H1 (cell line): ENCODE data around the gene APLP2. TPM values are rescaled to one million over a fixed set of nuclear protein-coding genes. Genes with fewer than 3 reads are reported as not detected.

Source experiments
- CTCF ChIA-PET: fragments of 300-600 bp; sonication (Branson Sonifier 250); formaldehyde crosslinking; loops from one replicate; lab custom pipeline; 2021; ENCODE audit not compliant: partially characterized antibody; lab: Charles Lee
- POLR2A ChIA-PET: fragments of 300-600 bp; sonication (Branson Sonifier 250); formaldehyde crosslinking; loops from one replicate; lab custom pipeline; 2021; ENCODE audit warnings: inconsistent platforms; ENCODE audit not compliant: partially characterized antibody; lab: Charles Lee
- DNase-seq, 2 experiments: peaks; one replicate each; pipeline versions ENCODE4 v3.0.0 to v3.0.0-alpha.2; 2010 to 2022; ENCODE audit warnings: low spot score in 2 of 2, low read depth in 1 of 2, mixed read lengths in 1 of 2
- FAIRE-seq: peaks from 2 replicates; lab custom pipeline; 2011; peaks lifted over from hg19 to GRCh38; lab: Jason Lieb, UNC
- H2AFZ ChIP-seq: 2 replicates; pipeline ENCODE4 v1.8.1; 2012; ENCODE audit warnings: low read length, inconsistent platforms
- H2AK5ac ChIP-seq: 2 replicates; pipeline ENCODE4 v1.6.1; 2013; ENCODE audit warnings: low read depth, low read length
- H2BK120ac ChIP-seq: replicated peaks from 2 replicates; pipeline ENCODE3; 2013; ENCODE audit warnings: low read depth, low read length, inconsistent platforms
- H2BK12ac ChIP-seq: 2 replicates; pipeline ENCODE4 v1.6.1; 2013; ENCODE audit warnings: low read depth, low read length
- H2BK15ac ChIP-seq: 2 replicates; pipeline ENCODE4 v1.6.1; 2013; ENCODE audit warnings: low read length
- H2BK20ac ChIP-seq: 2 replicates; pipeline ENCODE4 v1.6.1; 2013; ENCODE audit warnings: low read length
- H2BK5ac ChIP-seq: 2 replicates; pipeline ENCODE4 v1.6.1; 2013; ENCODE audit warnings: low read depth, low read length
- H3K14ac ChIP-seq: 2 replicates; pipeline ENCODE4 v1.6.1; 2013; ENCODE audit warnings: inconsistent platforms; ENCODE audit not compliant: insufficient read length
- H3K18ac ChIP-seq: 2 replicates; pipeline ENCODE4 v1.6.1; 2013; ENCODE audit warnings: low read length; ENCODE audit errors: extremely low read depth
- H3K23ac ChIP-seq: 2 replicates; pipeline ENCODE4 v1.6.1; 2013; ENCODE audit warnings: inconsistent platforms; ENCODE audit not compliant: insufficient read length
- H3K23me2 ChIP-seq: 2 replicates; pipeline ENCODE4 v1.6.1; 2013; ENCODE audit warnings: low read depth, low read length
- H3K27ac ChIP-seq: 2 replicates; pipeline ENCODE4 v1.6.1; 2011; ENCODE audit warnings: low read depth, low read length, inconsistent platforms
- H3K27me3 ChIP-seq, 4 experiments: replicated peaks in 1 of 4; 1 replicate in 1 of 4; 2 replicates in 3 of 4; pipeline versions ENCODE4 v1.6.1 to v1.8.1; 2011 to 2013; ENCODE audit warnings: low read length in 3 of 4, mild to moderate bottlenecking in 3 of 4, inconsistent platforms in 2 of 4, mixed read lengths in 2 of 4, moderate library complexity in 1 of 4; ENCODE audit not compliant: control insufficient read depth in 3 of 4, insufficient read depth in 3 of 4; ENCODE audit errors: extremely low read depth in 1 of 4
- H3K36me3 ChIP-seq, 4 experiments: 2 replicates each; pipeline versions ENCODE4 v1.6.1 to v1.8.1; 2011 to 2013; ENCODE audit warnings: mild to moderate bottlenecking in 4 of 4, low read length in 3 of 4, moderate library complexity in 2 of 4, control low read depth in 1 of 4, inconsistent platforms in 1 of 4; ENCODE audit not compliant: insufficient read depth in 4 of 4, control insufficient read depth in 2 of 4
- H3K4ac ChIP-seq: replicated peaks from 2 replicates; pipeline ENCODE3; 2013; ENCODE audit warnings: low read length, low read depth, mixed read lengths, inconsistent platforms; ENCODE audit not compliant: insufficient read length
- H3K4me1 ChIP-seq, 4 experiments: replicated peaks in 1 of 4; 1 replicate in 1 of 4; 2 replicates in 3 of 4; pipeline versions ENCODE4 v1.6.1 to v1.8.1; 2011 to 2013; ENCODE audit warnings: low read length in 3 of 4, inconsistent platforms in 2 of 4, mixed read lengths in 1 of 4; ENCODE audit not compliant: insufficient read depth in 4 of 4, control insufficient read depth in 3 of 4
- H3K4me2 ChIP-seq, 2 experiments: 2 replicates each; pipeline versions ENCODE4 v1.6.1 to v1.8.1; 2011 to 2013; ENCODE audit warnings: low read depth in 2 of 2, low read length in 2 of 2, control low read depth in 1 of 2, inconsistent platforms in 1 of 2, mild to moderate bottlenecking in 1 of 2; ENCODE audit not compliant: insufficient read depth in 1 of 2
- H3K4me3 ChIP-seq, 4 experiments: fragments of 200-600, 300-600 bp in 1 of 4; sonication (generic), shearing (Covaris generic), sonication (Bioruptor Twin) in 1 of 4; 2 replicates each; pipeline versions ENCODE4 v1.5.1 to v1.8.1; 2011 to 2016; ENCODE audit warnings: low read length in 4 of 4, low read depth in 3 of 4, control low read depth in 2 of 4, inconsistent platforms in 2 of 4, mild to moderate bottlenecking in 2 of 4, mixed read lengths in 1 of 4, moderate library complexity in 1 of 4; ENCODE audit not compliant: insufficient read depth in 2 of 4; ENCODE audit errors: extremely low read depth in 1 of 4
- H3K56ac ChIP-seq: replicated peaks from 2 replicates; pipeline ENCODE3; 2013; ENCODE audit warnings: low read depth, mild to moderate bottlenecking, mixed read lengths, low read length, inconsistent platforms; ENCODE audit not compliant: insufficient read length
- H3K79me1 ChIP-seq: 2 replicates; pipeline ENCODE4 v1.6.1; 2013; ENCODE audit warnings: low read depth, low read length, control low read depth
- H3K79me2 ChIP-seq, 2 experiments: 2 replicates each; pipeline versions ENCODE4 v1.6.1 to v1.8.1; 2012 to 2013; ENCODE audit warnings: low read length in 2 of 2, mild to moderate bottlenecking in 2 of 2, inconsistent platforms in 1 of 2; ENCODE audit not compliant: insufficient read depth in 2 of 2, control insufficient read depth in 1 of 2
- H3K9ac ChIP-seq, 4 experiments: replicated peaks in 1 of 4; 1 replicate in 1 of 4; 2 replicates in 3 of 4; pipeline versions ENCODE4 v1.6.1 to v1.8.1; 2011 to 2013; ENCODE audit warnings: low read depth in 3 of 4, low read length in 3 of 4, control low read depth in 2 of 4, mild to moderate bottlenecking in 2 of 4, moderate library complexity in 2 of 4, inconsistent platforms in 1 of 4; ENCODE audit errors: extremely low read depth in 1 of 4
- H3K9me3 ChIP-seq, 2 experiments: 2 replicates each; pipeline versions ENCODE4 v1.6.1 to v1.8.1; 2012 to 2013; ENCODE audit warnings: mild to moderate bottlenecking in 2 of 2, moderate library complexity in 2 of 2, control low read depth in 1 of 2, inconsistent platforms in 1 of 2, low read depth in 1 of 2, low read length in 1 of 2, mixed read lengths in 1 of 2; ENCODE audit not compliant: insufficient read depth in 2 of 2
- H4K20me1 ChIP-seq, 2 experiments: replicated peaks in 1 of 2; 2 replicates each; pipeline versions ENCODE3 to v1.8.1; 2011 to 2013; ENCODE audit warnings: inconsistent platforms in 2 of 2, low read length in 2 of 2, mild to moderate bottlenecking in 1 of 2; ENCODE audit not compliant: insufficient read depth in 2 of 2, control insufficient read depth in 1 of 2
- H4K5ac ChIP-seq: 2 replicates; pipeline ENCODE4 v1.6.1; 2013; ENCODE audit warnings: low read length, low read depth, mixed read lengths, inconsistent platforms; ENCODE audit not compliant: insufficient read length
- H4K8ac ChIP-seq: 2 replicates; pipeline ENCODE4 v1.8.0; 2013; ENCODE audit warnings: mild to moderate bottlenecking, moderate library complexity, low read length, inconsistent platforms; ENCODE audit not compliant: insufficient read depth; ENCODE audit errors: extremely low read depth
- H4K91ac ChIP-seq: replicated peaks from 2 replicates; pipeline ENCODE3; 2013; ENCODE audit warnings: low read length, mixed read lengths, inconsistent platforms; ENCODE audit not compliant: insufficient read length
- ATF2 ChIP-seq: IDR thresholded peaks from 2 replicates; pipeline ENCODE4 v1.6.1; 2012; ENCODE audit warnings: low read length, inconsistent platforms
- CEBPB ChIP-seq: IDR thresholded peaks from 2 replicates; pipeline ENCODE4 v1.6.1; 2012; ENCODE audit warnings: low read depth, low read length
- KDM4A ChIP-seq: IDR thresholded peaks from one replicate; pipeline ENCODE4 v1.7.1; 2012; ENCODE audit warnings: low read depth, mild to moderate bottlenecking, moderate library complexity, low read length, inconsistent platforms; ENCODE audit not compliant: severe bottlenecking
- RNF2 ChIP-seq: fragments of 200-900, 300-1000 bp; sonication (generic); IDR thresholded peaks from 2 replicates; pipeline ENCODE4 v1.7.1; 2016; ENCODE audit warnings: borderline replicate concordance, low read depth, mild to moderate bottlenecking, antibody characterized with exemption, low read length; ENCODE audit not compliant: poor library complexity, severe bottlenecking; ENCODE audit errors: missing control alignments
- SIX5 ChIP-seq: IDR thresholded peaks from 2 replicates; pipeline ENCODE4 v1.6.1; 2011; ENCODE audit warnings: mild to moderate bottlenecking, low read depth, low read length
- ZNF274 ChIP-seq: IDR thresholded peaks from 2 replicates; pipeline ENCODE4 v1.7.0; 2012; ENCODE audit warnings: low read length, borderline replicate concordance; ENCODE audit errors: extremely low read depth
- WGBS, 2 experiments: shearing (Covaris generic) in 1 of 2; methylation state at CpG; one replicate each; pipeline versions ENCODE4 v1.1.6 to v1.1.7; 2013 to 2015; ENCODE audit warnings: low lambda C conversion rate in 2 of 2, mixed read lengths in 2 of 2, inconsistent platforms in 1 of 2, low coverage in 1 of 2, missing lambda C conversion rate in 1 of 2; ENCODE audit not compliant: insufficient replicate concordance in 2 of 2, insufficient coverage in 1 of 2, insufficient read length in 1 of 2; ENCODE audit errors: extremely low coverage in 1 of 2, missing lambda C conversion rate in 1 of 2; 5-methylcytosine and 5-hydroxymethylcytosine counted together
- polyA plus RNA-seq, 7 experiments: library from polyadenylated mRNA; depleted of rRNA in 3 of 7; stranded (reverse) in 5 of 7; unstranded in 2 of 7; fragments of >200 nt in 5 of 7; fragments of 200-250 nt in 2 of 7; gene quantifications; 1 replicate in 5 of 7; 2 replicates in 1 of 7; 4 replicates in 1 of 7; pipeline versions ENCODE4 v1.2.1 to v1.2.3, GENCODE V29; 2011 to 2013; ENCODE audit warnings: missing spikeins in 2 of 7, mixed read lengths in 2 of 7
- total RNA-seq: library from RNA; stranded (reverse); fragmentation: NEBNext Ultra II Directional; extraction: Animal tissue kit (Norgen Biotek cat#: 25700); gene quantifications from 2 replicates; pipeline ENCODE4 v1.2.1, GENCODE V29; 2021

The APLP2 gene
- total and polyA plus RNA-seq, 2 of the 8 experiments (the other 6 are each of a cell fraction or from before 2014, with no cell fraction given), result 222 to 315 TPM

GRCh38 chr11:130157840-130158239, 88.1 kb downstream of the APLP2 start:
- no peak overlapping the region for H2BK5ac ChIP-seq
- no peaks in the 10 kb centered on the region; the same call in none of the 2 replicates for H3K79me1 ChIP-seq
- no peak overlapping the region for H2BK120ac ChIP-seq
- no peak overlapping the region for H3K9ac ChIP-seq
- H3K36me3 ChIP-seq, result no peaks in the 10 kb centered on the region
- no peak overlapping the region for H4K5ac ChIP-seq
- ChIA-PET POLR2A (interaction anchor here (0.6 to 1.0 kb wide), 3 partner anchors 12 to 155 kb away, joined by 3 read pairs; partner anchors contain the start of gene PRDM10), CTCF (interaction anchor here (0.6 to 4.4 kb wide), 7 partner anchors 12 to 704 kb away, joined by 3 to 15 read pairs (median 3); no protein-coding TSS in a partner anchor)
- no peak overlapping the region for H4K8ac ChIP-seq
- no peak overlapping the region for H4K91ac ChIP-seq
- WGBS, 2 experiments, result 90% methylated on average over 3 of the region's 3 CpGs; no CpG with 5 or more reads in 1 of the 2 experiments
- H3K56ac ChIP-seq, result no peak overlapping the region
- H2BK20ac ChIP-seq, result no peak overlapping the region
- peaks cover 5% of the 10 kb centered on the region; the same call in 1 of the 2 replicates for H3K23me2 ChIP-seq
- FAIRE-seq, result no peak
- H3K4me3 ChIP-seq, result no peak overlapping the region
- no peak overlapping the region for H2AFZ ChIP-seq
- H3K27me3 ChIP-seq, result peaks cover 4 to 51% (median 43%) of the 10 kb centered on the region in 4 experiments
- DNase-seq, result no peak
- TF ChIP-seq ATF2 (no peak), KDM4A (no peak), SIX5 (no peak), RNF2 (no peak), ZNF274 (no peak), CEBPB (no peak)
- no peak overlapping the region for H2AK5ac ChIP-seq
- H2BK12ac ChIP-seq, result no peak overlapping the region
- no peaks in the 10 kb centered on the region for H3K79me2 ChIP-seq
- no peaks in the 10 kb centered on the region for H3K9me3 ChIP-seq
- H3K4me2 ChIP-seq, result no peak overlapping the region
- H3K18ac ChIP-seq, result no peak overlapping the region
- no peak overlapping the region for H3K4ac ChIP-seq
- H3K23ac ChIP-seq, result no peak overlapping the region
- H3K4me1 ChIP-seq, result peaks cover 0 to 25% (median 11%) of the 10 kb centered on the region in 4 experiments; a peak in 6 of 7 replicates
- no peak overlapping the region for H2BK15ac ChIP-seq
- H3K14ac ChIP-seq, result no peak overlapping the region
- H4K20me1 ChIP-seq, result no peaks in the 10 kb centered on the region
- no peak overlapping the region for H3K27ac ChIP-seq
